Ishikawa (cell line): ENCODE results near the gene GAPVD1.

Experiments
- CEBPB ChIP-seq: IDR thresholded peaks from 2 replicates; pipeline ENCODE4 v1.6.1; 2012
- CREB1 ChIP-seq: IDR thresholded peaks from 2 replicates; pipeline ENCODE4 v1.6.1; 2012; ENCODE audit warnings: low read depth
- EGR1 ChIP-seq: IDR thresholded peaks from 2 replicates; pipeline ENCODE4 v1.6.1; 2012
- EP300 ChIP-seq: IDR thresholded peaks from 2 replicates; pipeline ENCODE4 v1.6.1; 2012; ENCODE audit warnings: borderline replicate concordance
- RAD21 ChIP-seq: IDR thresholded peaks from 2 replicates; pipeline ENCODE4 v1.6.1; 2012; ENCODE audit warnings: low read depth
- TAF1 ChIP-seq: IDR thresholded peaks from 2 replicates; pipeline ENCODE4 v1.6.1; 2012; ENCODE audit warnings: low read depth, mild to moderate bottlenecking
- TCF12 ChIP-seq: IDR thresholded peaks from 2 replicates; pipeline ENCODE4 v1.6.1; 2012; ENCODE audit warnings: low read depth
- TEAD4 ChIP-seq: IDR thresholded peaks from 2 replicates; pipeline ENCODE4 v1.6.1; 2012
- YY1 ChIP-seq: IDR thresholded peaks from 2 replicates; pipeline ENCODE4 v1.6.1; 2012; ENCODE audit warnings: low read depth
- TF ChIP-seq, protein P1 (sequence below): IDR thresholded peaks from 2 replicates; pipeline ENCODE4 v1.6.1; 2012; ENCODE audit warnings: low read depth, mild to moderate bottlenecking
- TF ChIP-seq, protein P2 (sequence below): IDR thresholded peaks from 2 replicates; pipeline ENCODE4 v1.6.1; 2012

GRCh38 chr9:125380406-125380805, 118.8 kb downstream of the GAPVD1 start:
- TF ChIP-seq, protein P1, sequence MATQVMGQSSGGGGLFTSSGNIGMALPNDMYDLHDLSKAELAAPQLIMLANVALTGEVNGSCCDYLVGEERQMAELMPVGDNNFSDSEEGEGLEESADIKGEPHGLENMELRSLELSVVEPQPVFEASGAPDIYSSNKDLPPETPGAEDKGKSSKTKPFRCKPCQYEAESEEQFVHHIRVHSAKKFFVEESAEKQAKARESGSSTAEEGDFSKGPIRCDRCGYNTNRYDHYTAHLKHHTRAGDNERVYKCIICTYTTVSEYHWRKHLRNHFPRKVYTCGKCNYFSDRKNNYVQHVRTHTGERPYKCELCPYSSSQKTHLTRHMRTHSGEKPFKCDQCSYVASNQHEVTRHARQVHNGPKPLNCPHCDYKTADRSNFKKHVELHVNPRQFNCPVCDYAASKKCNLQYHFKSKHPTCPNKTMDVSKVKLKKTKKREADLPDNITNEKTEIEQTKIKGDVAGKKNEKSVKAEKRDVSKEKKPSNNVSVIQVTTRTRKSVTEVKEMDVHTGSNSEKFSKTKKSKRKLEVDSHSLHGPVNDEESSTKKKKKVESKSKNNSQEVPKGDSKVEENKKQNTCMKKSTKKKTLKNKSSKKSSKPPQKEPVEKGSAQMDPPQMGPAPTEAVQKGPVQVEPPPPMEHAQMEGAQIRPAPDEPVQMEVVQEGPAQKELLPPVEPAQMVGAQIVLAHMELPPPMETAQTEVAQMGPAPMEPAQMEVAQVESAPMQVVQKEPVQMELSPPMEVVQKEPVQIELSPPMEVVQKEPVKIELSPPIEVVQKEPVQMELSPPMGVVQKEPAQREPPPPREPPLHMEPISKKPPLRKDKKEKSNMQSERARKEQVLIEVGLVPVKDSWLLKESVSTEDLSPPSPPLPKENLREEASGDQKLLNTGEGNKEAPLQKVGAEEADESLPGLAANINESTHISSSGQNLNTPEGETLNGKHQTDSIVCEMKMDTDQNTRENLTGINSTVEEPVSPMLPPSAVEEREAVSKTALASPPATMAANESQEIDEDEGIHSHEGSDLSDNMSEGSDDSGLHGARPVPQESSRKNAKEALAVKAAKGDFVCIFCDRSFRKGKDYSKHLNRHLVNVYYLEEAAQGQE = no peak
- TF ChIP-seq CEBPB = no peak
- no peak for TF ChIP-seq TCF12
- no peak for TF ChIP-seq EGR1
- no peak for TF ChIP-seq TAF1
- no peak for TF ChIP-seq RAD21
- no peak for TF ChIP-seq YY1
- TF ChIP-seq, protein P2, sequence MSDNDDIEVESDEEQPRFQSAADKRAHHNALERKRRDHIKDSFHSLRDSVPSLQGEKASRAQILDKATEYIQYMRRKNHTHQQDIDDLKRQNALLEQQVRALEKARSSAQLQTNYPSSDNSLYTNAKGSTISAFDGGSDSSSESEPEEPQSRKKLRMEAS = no peak
- no peak for TF ChIP-seq EP300
- no peak for TF ChIP-seq TEAD4
- TF ChIP-seq CREB1 = no peak
